Activated CD4-positive, alpha-beta T cell treated with anti-CD3 and anti-CD28 coated beads for 36 hours (primary cell): ENCODE results near the gene TMOD2. TPM values are rescaled to one million over a fixed set of nuclear protein-coding genes. Genes with fewer than 3 reads are reported as not detected.
A peak's percentile ranks its signal among the peaks of the same experiment; 100 is the strongest.

Source experiments
- ATAC-seq: fragments of 200-7000 bp; cut with Tn5 transposase; one replicate; pipeline ENCODE4 v1.10.0; 2021; ENCODE audit warnings: mild to moderate bottlenecking, moderate library complexity
- CTCF ChIA-PET: fragments of 350-600 bp; sonication (Branson Sonifier 250); formaldehyde crosslinking; loops from one replicate; lab custom pipeline; 2021; ENCODE audit warnings: antibody characterized with exemption; lab: Charles Lee
- POLR2A ChIA-PET: fragments of 350-600 bp; sonication (Branson Sonifier 250); formaldehyde crosslinking; loops from one replicate; lab custom pipeline; 2021; ENCODE audit warnings: antibody characterized with exemption, inconsistent platforms; lab: Charles Lee
- DNase-seq: peaks from one replicate; pipeline ENCODE4 v3.0.0-alpha.2; 2020
- H3K27ac Mint-ChIP-seq: one replicate; pipeline ENCODE4 v1.8.0; 2021; ENCODE audit warnings: mixed read lengths
- H3K27me3 Mint-ChIP-seq: one replicate; pipeline ENCODE4 v1.8.0; 2021; ENCODE audit warnings: mixed read lengths
- H3K36me3 Mint-ChIP-seq: one replicate; pipeline ENCODE4 v1.8.0; 2021; ENCODE audit warnings: low read depth, mixed read lengths
- H3K4me1 Mint-ChIP-seq: one replicate; pipeline ENCODE4 v1.8.0; 2021; ENCODE audit warnings: mixed read lengths
- H3K4me3 Mint-ChIP-seq: one replicate; pipeline ENCODE4 v1.8.0; 2021; ENCODE audit warnings: mild to moderate bottlenecking, moderate library complexity, mixed read lengths
- H3K9me3 Mint-ChIP-seq: one replicate; pipeline ENCODE4 v1.8.0; 2021; ENCODE audit warnings: low read depth, mixed read lengths
- intact Hi-C, 2 experiments: fragments of 100-400 bp; cut with DNase I in 1 of 2; cut with micrococcal nuclease in 1 of 2; formaldehyde crosslinking; loops; one replicate each; pipeline versions ENCODE4 v1.14.2 to v1.15.1; 2022 to 2024; cut with DNase I, micrococcal nuclease
- total RNA-seq, 2 experiments: library from RNA; stranded (reverse); gene quantifications; one replicate each; pipeline ENCODE4 v1.2.3, GENCODE V29; 2021

Gene TMOD2
- total RNA-seq, 2 experiments from 2014 or later: 5.4 to 6.9 TPM

GRCh38 chr15:51721199-51721960 lies 30.0 kb upstream of the TMOD2 start:
- Mint-ChIP-seq H3K27me3 (no peaks in the 10 kb centered on the region), H3K36me3 (peaks cover 18% of the 10 kb centered on the region), H3K4me1 (peaks cover 26% of the 10 kb centered on the region), H3K9me3 (no peaks in the 10 kb centered on the region), H3K4me3 (no peak overlapping the region), H3K27ac (no peak overlapping the region)
- intact Hi-C loops: no loop called here
- ChIA-PET POLR2A (no interaction called here), CTCF (interaction anchor here (0.9 to 1.0 kb wide), 3 partner anchors 10 to 71 kb away, joined by 3 to 6 read pairs (median 4); no protein-coding TSS in a partner anchor)
- no peak for ATAC-seq
- DNase-seq: no peak

- no peak overlapping the region for H3K27ac Mint-ChIP-seq
- H3K4me3 Mint-ChIP-seq: no peak overlapping the region
- no peaks in the 10 kb centered on the region for H3K9me3 Mint-ChIP-seq
- no peak for DNase-seq
- ChIA-PET POLR2A (no interaction called here), CTCF (interaction anchor here (0.6 to 3.1 kb wide), 3 partner anchors 52 to 74 kb away, joined by 3 to 12 read pairs (median 7); no protein-coding TSS in a partner anchor)
- H3K36me3 Mint-ChIP-seq: peaks cover 18% of the 10 kb centered on the region
- no peak for ATAC-seq
- intact Hi-C loops: no loop called here
- H3K4me1 Mint-ChIP-seq: peaks cover 48% of the 10 kb centered on the region
- H3K27me3 Mint-ChIP-seq: no peaks in the 10 kb centered on the region
These were observed 27.2 kb upstream of the TMOD2 start for GRCh38 chr15:51724199-51724598.

- Mint-ChIP-seq H3K4me1 (peaks cover 50% of the 10 kb centered on the region), H3K27ac (no peak overlapping the region), H3K4me3 (no peak overlapping the region), H3K27me3 (no peaks in the 10 kb centered on the region), H3K9me3 (no peaks in the 10 kb centered on the region), H3K36me3 (peaks cover 18% of the 10 kb centered on the region)
- DNase-seq (no peak), ATAC-seq (no peak)
- intact Hi-C loops: no loop called here
- CTCF ChIA-PET: interaction anchor here (0.6 to 3.1 kb wide), 3 partner anchors 52 to 74 kb away, joined by 3 to 12 read pairs (median 7); no protein-coding TSS in a partner anchor
- POLR2A ChIA-PET: no interaction called here
These were observed 26.7 kb upstream of the TMOD2 start for GRCh38 chr15:51724673-51725072.

GRCh38 chr15:51726302-51727073 lies 24.9 kb upstream of the TMOD2 start:
- ATAC-seq (peak; percentile 97), DNase-seq (peak; percentile 70)
- Mint-ChIP-seq H3K9me3 (no peaks in the 10 kb centered on the region), H3K27ac (peak overlapping the region; percentile 64), H3K4me3 (no peak overlapping the region), H3K4me1 (peaks cover 58% of the 10 kb centered on the region), H3K36me3 (peaks cover 12% of the 10 kb centered on the region), H3K27me3 (no peaks in the 10 kb centered on the region)
- intact Hi-C loops: no loop called here
- CTCF ChIA-PET: interaction anchor here (0.5 to 3.1 kb wide), 4 partner anchors 39 to 563 kb away, joined by 3 to 12 read pairs (median 6); no protein-coding TSS in a partner anchor
- POLR2A ChIA-PET: interaction anchor here (1.9 kb wide), 1 partner anchor 10 kb away, joined by 4 read pairs; no protein-coding TSS in a partner anchor

GRCh38 chr15:51727141-51727897 lies 24.1 kb upstream of the TMOD2 start:
- peaks cover 7% of the 10 kb centered on the region for H3K36me3 Mint-ChIP-seq
- intact Hi-C loops: no loop called here
- ATAC-seq (peak; percentile 63), DNase-seq (peak; percentile 50)
- H3K4me1 Mint-ChIP-seq: peaks cover 64% of the 10 kb centered on the region
- ChIA-PET POLR2A (interaction anchor here (1.9 kb wide), 1 partner anchor 9 kb away, joined by 4 read pairs; no protein-coding TSS in a partner anchor), CTCF (interaction anchor here (1.9 kb wide), 1 partner anchor 40 kb away, joined by 5 read pairs; no protein-coding TSS in a partner anchor)
- H3K27me3 Mint-ChIP-seq: no peaks in the 10 kb centered on the region
- no peak overlapping the region for H3K27ac Mint-ChIP-seq
- H3K9me3 Mint-ChIP-seq: no peaks in the 10 kb centered on the region
- no peak overlapping the region for H3K4me3 Mint-ChIP-seq

- H3K4me3 Mint-ChIP-seq: peak overlapping the region; percentile 65
- H3K9me3 Mint-ChIP-seq: no peaks in the 10 kb centered on the region
- intact Hi-C loops: loop anchor here in 1 of 2 experiments (10.0 kb wide), 3 partner anchors 823 to 1377 kb away; partner anchors contain the start of genes AP4E1 and GABPB1
- peak overlapping the region; percentile 84 for H3K27ac Mint-ChIP-seq
- ATAC-seq: peak; percentile 37
- ChIA-PET POLR2A (no interaction called here), CTCF (interaction anchor here (0.6 to 1.9 kb wide), 10 partner anchors 10 to 1380 kb away, joined by 3 to 7 read pairs (median 4); no protein-coding TSS in a partner anchor)
- peaks cover 80% of the 10 kb centered on the region for H3K4me1 Mint-ChIP-seq
- H3K27me3 Mint-ChIP-seq: no peaks in the 10 kb centered on the region
- peaks cover 12% of the 10 kb centered on the region for H3K36me3 Mint-ChIP-seq
- peak; percentile 43 for DNase-seq
These were observed 19.7 kb upstream of the TMOD2 start for GRCh38 chr15:51731549-51732267.

GRCh38 chr15:51732646-51733045 lies 18.8 kb upstream of the TMOD2 start:
- intact Hi-C loops: loop anchor here in 1 of 2 experiments (10.0 kb wide), 3 partner anchors 822 to 1378 kb away; partner anchors contain the start of genes AP4E1 and GABPB1
- H3K27me3 Mint-ChIP-seq: no peaks in the 10 kb centered on the region
- DNase-seq (no peak), ATAC-seq (no peak)
- H3K9me3 Mint-ChIP-seq: no peaks in the 10 kb centered on the region
- CTCF ChIA-PET: interaction anchor here (0.8 to 2.1 kb wide), 6 partner anchors 16 to 83 kb away, joined by 4 to 7 read pairs (median 5); no protein-coding TSS in a partner anchor
- peaks cover 71% of the 10 kb centered on the region for H3K4me1 Mint-ChIP-seq
- POLR2A ChIA-PET: interaction anchor here (0.6 kb wide), 1 partner anchor 240 kb away, joined by 3 read pairs; no protein-coding TSS in a partner anchor
- H3K36me3 Mint-ChIP-seq: peaks cover 12% of the 10 kb centered on the region
- H3K4me3 Mint-ChIP-seq: no peak overlapping the region
- peak overlapping the region; percentile 70 for H3K27ac Mint-ChIP-seq

GRCh38 chr15:51735228-51736010 lies 16.0 kb upstream of the TMOD2 start:
- ATAC-seq: peak; percentile 16
- Mint-ChIP-seq H3K27ac (peak overlapping the region; percentile 88), H3K9me3 (no peaks in the 10 kb centered on the region), H3K4me1 (peaks cover 75% of the 10 kb centered on the region), H3K4me3 (peak overlapping the region; percentile 77), H3K36me3 (peaks cover 12% of the 10 kb centered on the region), H3K27me3 (no peaks in the 10 kb centered on the region)
- intact Hi-C loops: loop anchor here (1.0 to 10.0 kb wide), 16 partner anchors 15 to 1381 kb away; partner anchors contain the start of genes TMOD2 (in 2 of the 2), AP4E1 (in 1 of the 2), DMXL2 (in 1 of the 2) and GABPB1 (in 1 of the 2)
- DNase-seq: peak; percentile 46
- POLR2A ChIA-PET: interaction anchor here (0.5 to 1.4 kb wide), 4 partner anchors 8 to 54 kb away, joined by 3 to 5 read pairs (median 4); partner anchors contain the start of gene SCG3
- CTCF ChIA-PET: interaction anchor here (1.1 to 5.1 kb wide), 3 partner anchors 34 to 86 kb away, joined by 4 to 33 read pairs (median 13); no protein-coding TSS in a partner anchor

- Mint-ChIP-seq H3K36me3 (peaks cover 7% of the 10 kb centered on the region), H3K27me3 (no peaks in the 10 kb centered on the region), H3K9me3 (no peaks in the 10 kb centered on the region), H3K27ac (peak overlapping the region; percentile 88), H3K4me3 (peak overlapping the region; percentile 77), H3K4me1 (peaks cover 69% of the 10 kb centered on the region)
- ATAC-seq (peak; percentile 59), DNase-seq (peak; percentile 54)
- POLR2A ChIA-PET: interaction anchor here (0.5 to 1.4 kb wide), 7 partner anchors 9 to 114 kb away, joined by 3 to 5 read pairs (median 4); partner anchors contain the start of genes DMXL2 and SCG3
- intact Hi-C loops: loop anchor here (1.0 to 10.0 kb wide), 16 partner anchors 15 to 1381 kb away; partner anchors contain the start of genes TMOD2 (in 2 of the 2), AP4E1 (in 1 of the 2), DMXL2 (in 1 of the 2) and GABPB1 (in 1 of the 2)
- CTCF ChIA-PET: interaction anchor here (0.8 to 5.1 kb wide), 5 partner anchors 25 to 89 kb away, joined by 3 to 33 read pairs (median 4); no protein-coding TSS in a partner anchor
These were observed 15.3 kb upstream of the TMOD2 start for GRCh38 chr15:51736069-51736468.
